Effector CD4-positive, alpha-beta T cell (primary cell): ENCODE measurements around the gene CCDC188.

Experiments used
- DNase-seq: peaks from one replicate; pipeline ENCODE4 v3.0.0-alpha.2; 2020

The CCDC188 gene

DNA sequence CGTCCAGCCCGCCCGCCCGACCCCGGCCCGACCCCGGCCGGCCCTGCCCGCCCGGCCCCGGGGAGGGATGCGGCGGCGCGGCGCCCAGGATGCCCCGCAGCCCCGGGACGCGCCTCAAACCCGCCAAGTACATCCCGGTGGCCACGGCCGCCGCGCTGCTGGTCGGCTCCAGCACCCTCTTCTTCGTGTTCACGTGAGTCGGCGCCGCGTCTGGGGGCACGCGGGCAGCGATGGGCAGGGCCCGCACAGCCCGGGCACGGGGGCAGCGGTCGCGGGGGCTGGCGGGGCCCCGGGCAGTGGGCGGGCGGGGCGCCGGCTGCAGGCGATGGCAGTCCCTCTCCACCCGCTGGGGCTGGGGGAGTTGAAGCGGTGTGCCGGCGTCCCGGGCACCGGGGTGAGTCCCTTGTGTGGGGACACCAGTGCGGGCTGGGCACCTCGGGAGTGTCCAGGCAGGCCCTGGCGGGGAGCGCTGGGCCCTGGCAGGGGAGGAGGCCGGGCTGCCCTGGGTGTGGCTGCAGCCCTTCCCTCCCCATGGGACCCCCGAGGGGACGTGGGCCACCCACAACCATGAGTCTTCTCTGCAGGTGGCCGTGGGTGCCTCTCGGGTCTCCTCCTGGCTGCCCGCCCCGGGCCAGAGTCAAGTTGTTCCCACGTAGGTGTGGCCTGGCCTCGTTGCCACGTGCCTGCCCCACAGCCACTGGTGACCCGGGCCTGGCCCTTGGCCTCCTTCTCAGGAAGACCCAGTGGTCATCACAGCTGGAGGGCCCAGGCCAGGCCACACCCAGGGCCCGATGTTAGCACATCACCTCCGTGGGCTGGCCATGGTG is 18.8 kb downstream of the CCDC188 start:
- DNase-seq, result no peak

DNA sequence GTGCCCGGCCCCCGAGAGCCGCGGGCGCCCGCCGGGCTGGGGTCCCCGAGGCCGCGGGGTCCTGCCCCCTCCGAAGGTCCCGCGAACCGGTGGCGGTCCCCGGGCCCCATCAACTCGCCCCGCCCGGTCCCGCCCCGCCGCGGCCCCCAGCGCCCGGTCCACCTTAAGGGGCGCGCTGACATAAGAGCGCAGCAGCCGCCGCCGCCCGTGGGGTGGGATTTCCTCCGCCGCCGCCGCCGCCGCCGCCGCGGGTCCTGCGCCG is 19.3 kb downstream of the CCDC188 start, which contains the start of gene ZDHHC8:
ZDHHC8 (plus strand) TSS at position 208 of the 262 bp plus-strand sequence. CDS start 144 bp downstream, outside the sequence.
- DNase-seq, result peak; percentile 27

DNA sequence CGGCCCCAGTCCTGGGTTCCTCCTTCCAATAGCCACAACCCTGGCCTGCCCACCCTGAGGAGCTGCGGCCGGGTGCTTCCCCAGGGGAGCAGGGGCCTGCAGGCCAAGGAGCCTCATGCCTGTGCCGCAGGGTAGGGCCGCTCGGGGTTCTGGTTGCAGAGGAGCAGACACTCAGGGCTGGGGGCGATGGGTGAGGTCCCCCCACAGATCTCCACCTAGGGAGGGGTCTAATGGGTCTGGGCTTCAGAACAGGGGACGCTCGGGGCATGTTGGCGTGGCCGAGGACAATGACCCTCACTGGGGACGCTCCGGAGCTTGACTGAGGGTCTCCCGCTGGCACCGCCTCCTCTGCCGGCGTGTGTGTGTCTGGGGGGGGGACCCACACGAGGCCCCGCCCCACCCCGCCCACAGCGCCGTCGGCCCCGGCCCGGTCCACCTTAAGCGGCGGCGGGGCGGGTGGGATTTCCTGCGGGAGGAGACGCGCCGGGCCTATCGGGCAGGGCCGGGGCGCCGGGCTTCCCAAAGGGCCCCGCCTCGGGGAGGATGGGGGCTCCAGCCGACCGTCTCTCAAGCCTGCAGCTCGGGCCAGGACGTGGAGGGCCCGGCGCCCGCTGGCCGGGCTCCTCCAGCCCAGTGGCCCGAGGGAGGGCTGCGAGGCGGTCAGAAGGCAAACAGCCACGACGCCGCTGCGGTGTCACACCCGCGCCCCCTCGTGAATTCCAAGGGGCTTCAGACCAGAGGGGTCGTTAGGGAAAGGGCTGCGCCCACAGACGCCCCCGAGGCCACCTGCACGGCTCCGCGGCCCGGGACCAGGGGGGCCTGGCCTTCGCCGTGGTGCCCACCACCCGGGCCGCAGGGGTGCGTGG is 19.9 kb downstream of the CCDC188 start:
- DNase-seq, result peak; percentile 78

DNA sequence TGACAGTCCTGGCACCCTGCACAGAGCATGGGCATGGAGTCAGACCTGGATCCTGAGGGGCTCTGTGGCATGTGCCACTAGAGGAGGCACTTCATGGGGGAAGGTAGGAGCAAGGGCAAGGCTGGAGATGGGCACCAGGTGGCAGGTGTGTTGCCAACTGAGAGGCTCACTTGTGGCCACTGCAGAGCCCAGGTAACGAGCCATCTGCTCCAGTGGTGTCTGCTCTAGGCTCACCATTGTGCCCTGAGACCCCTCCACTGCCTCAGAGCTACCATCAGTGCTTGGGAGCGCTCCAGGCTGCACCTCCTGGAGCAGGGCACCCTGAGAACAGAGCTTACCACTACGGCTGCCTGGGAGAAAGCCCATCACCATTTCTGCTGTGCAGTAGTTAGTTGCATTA is 20.5 kb downstream of the CCDC188 start:
- DNase-seq, result no peak

DNA sequence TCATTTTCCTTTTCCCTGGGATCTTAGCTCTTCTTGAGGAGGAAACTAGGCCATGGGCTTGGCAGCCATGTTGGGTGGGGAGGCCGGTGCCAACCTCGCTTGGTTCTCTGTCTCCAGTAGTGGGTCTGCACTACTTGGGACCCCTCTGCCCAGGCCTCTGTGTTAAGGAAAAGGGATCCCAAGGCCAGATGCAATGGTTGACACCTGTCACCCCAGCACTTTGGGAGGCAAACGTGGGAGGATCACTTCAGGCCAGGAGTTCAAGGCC is 21.2 kb downstream of the CCDC188 start:
- no peak for DNase-seq

DNA sequence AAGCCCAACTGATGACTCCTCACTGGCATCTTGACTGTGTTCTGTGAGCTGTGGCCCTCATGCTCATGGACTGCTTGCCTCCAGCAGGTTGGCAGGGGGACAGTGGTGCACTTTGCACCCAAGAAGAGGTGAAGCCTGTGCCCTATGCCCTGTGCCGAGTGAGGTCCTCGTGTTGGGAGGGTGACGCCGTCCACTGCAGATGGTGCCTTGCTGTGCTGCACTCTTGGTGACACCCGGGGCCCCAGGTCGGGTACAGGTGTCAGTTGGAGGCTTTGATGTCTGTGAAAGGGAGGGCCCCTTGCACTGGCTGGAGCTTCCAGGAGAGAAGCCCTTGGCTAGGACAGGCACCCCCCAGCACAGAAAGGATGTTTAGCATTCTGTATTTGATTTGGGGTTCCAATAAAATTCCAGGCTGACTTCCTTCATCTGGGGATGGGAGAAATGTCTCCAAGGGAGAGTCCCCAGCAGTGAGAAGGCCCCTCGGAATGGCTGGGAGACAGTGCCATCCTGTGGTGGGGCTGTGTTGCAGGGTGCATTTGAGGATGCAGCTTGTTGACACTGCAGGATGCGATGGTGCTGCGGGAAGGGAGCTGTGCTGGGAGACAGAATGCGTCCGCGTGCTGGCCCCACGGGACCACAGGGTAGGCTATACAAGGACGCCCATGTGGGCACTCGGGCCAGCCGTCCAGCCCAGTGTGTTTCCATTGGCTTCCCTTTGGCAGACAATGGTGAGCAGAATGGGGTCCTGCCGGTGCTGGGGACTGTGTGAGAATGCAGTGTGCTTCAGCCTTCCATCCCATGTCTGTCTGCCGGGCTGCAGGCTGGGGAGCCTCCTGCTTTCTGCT is 21.7 kb downstream of the CCDC188 start:
- DNase-seq, result peak; percentile 45

DNA sequence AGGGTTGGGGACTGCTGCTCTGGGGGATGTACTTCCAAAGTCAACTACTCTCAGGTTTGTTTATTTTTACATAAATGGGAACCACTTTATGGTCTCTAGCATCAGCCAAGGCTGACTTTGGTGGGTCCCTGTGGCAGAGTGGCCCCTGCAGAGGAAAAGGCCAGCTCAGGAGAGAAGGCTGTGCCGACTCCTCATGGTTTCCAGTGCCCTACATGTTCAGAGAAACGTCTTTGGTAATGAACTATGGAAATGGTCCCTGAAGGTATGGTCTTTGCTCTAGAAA is 22.3 kb downstream of the CCDC188 start:
- no peak for DNase-seq

DNA sequence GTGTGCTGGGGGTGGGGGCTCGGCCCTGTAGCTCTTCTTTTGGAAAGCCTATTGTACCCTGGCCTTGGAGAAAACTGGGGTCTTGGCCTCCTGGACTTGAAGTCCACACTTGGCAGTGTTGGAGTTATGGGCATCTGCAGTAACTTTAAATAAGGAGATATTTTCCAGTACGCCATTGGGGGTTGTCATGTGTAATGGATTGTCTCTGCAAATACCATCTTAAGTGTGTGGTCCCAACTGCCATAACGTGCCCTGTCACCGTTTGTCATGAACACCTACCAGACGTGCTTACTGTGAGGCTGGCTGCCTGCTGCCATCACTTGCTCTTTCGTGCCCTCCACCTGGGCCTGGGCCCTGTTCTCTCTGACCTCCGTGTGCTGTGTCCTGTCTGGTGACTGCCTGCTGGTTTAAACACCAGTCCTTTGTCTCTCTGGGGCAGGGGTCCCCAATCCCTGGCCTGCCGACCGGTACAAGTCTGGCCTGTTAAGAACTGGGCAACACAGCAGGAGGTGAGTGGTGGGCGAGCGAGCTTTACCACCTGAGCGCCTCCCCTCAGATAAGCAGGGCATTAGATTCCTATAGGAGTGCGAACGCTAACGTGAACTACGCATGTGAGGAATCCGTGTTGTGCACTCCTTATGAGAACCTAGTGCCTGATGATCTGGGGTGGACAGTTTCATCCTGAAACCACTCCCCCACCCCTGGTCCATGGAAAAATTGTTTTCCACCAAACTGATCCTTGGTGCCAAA is 22.8 kb downstream of the CCDC188 start:
- no peak for DNase-seq

DNA sequence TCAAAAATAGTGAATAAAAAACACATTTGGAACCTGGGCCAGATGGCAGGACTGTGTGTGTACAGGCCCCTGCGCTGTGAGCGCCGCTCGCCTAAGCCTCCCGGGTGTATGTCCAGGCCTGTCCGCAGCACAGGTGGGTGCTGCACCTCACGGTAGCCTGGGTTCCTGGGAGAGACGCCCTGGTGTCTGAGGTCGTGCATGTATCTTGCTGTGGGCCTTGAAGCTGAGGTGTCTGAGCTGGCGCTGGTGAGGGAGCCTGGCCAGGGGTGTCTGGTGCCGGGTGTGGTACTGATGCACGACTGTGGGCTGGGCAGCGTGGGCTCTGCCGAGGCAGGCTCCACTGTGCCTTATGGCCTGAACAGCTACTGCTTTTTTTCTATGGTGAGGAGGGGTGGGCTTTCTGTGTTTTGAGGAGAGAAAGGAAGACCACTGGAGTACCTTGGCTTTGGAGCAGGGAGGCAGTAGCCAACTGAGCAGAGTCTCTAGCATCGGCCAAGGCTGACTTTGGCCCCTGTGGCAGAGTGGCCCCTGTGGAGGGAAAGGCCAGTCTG is 23.5 kb downstream of the CCDC188 start:
- DNase-seq, result no peak

DNA sequence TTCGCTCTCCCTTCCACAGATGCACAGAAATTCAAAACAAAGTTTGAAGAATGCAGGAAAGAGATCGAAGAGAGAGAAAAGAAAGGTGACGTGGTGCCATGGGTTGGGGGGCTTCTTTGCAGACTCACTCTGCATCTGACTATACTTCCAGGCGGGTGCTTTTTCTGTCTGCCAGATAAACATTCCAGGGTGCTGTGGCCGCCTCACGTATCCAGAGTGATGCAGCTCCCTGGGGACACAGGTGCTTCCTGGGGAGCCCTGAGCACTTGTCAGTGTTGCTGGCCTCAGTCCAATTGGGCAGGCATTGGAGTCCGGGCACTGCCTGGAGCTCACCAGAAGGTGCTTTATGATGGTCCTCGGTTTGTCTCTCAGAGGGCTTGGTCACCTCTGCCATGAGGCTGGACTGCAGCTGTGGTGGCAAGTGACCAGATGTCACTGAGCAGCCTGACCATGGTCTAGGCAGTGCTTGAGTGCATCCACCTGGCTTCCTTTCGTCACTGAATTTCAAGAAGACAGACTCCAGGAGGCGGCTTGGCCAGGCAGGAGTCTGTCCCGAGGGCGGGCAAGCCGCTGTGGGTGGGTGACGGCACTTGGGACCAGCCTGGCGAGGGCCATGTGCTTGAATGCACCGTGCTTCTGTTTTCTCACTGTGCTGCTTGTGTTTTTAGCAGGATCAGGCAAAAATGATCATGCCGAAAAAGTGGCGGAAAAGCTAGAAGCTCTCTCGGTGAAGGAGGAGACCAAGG is 24.4 kb downstream of the CCDC188 start:
- no peak for DNase-seq

DNA sequence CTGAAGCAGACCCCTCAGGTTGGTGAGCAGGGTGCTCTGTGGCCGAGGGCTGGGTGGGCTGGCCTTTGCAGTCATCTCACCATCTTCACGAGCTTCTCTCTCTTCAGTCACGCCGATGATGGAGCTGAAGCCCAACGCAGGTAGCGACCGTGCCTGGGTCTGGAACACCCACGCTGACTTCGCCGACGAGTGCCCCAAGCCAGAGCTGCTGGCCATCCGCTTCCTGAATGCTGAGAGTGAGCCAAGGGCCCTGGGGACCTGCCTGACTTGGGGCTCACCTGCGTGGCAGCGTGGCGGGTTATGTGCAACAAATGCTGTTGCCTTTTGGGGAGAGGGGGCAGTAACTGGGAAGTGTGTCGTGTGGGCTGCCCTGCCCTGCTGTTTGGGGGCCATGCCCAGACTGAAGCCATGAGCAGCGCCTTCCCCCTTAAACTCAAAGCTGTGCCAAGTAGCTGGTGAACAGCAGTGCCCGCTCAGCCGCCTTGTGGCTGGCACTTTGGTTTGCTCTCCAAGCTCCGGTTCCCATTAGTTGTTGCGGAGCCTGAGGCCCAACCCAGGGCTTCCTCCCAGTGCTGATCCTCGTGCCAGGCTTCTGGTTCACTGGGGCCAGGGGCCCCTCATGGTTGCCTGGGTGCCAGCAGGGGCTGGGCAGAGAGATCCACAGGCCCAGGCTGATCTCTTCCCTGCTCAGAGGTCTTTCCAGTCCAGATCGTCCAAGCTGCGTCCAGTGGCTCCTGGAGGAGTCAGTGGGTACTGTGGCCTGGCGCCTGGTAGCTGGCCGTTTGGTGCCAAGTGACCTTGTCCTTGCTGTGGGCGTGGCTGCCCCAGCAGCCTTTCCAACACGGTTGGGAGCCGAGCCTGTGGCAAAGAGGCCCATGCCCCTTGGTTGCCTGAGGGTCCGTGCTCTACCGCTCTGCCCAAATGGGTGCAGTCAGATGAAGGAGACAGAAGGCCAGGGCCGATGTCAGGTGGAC is 25.4 kb downstream of the CCDC188 start:
- no peak for DNase-seq

DNA sequence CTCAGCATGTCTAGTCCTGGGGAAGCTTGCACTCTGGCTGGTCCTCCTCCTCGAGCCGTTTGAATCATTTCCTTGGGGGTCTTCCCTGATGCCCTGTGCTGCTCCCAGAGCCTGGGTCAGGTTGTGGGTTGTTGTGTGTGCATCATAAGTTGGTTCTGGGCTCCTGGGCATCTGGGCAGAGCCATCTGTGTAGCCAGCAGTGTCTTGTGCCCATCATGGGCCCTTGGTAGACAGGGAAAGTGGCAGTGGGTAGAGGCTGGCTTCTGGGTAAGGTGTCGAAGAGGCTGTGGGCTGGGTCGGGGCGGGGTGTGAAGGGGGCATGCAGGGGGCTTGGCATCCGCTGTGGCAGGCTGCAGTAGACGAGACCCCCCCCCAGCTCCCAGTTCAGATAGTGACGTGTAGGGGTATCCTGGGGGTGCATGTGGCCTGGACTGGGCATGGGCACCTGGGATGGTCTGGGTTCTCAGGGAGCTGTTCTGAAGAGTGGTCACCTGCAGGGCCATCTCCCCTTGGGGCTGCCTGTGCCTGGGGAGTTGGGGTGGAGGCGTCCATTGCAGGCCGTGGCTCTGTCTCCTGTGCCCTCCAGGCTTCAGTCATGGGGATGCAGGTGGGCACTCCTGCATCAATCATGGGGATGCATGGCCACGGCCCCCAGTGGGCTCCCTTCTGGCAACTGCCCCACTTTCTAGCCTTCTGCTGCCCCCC is 26.6 kb downstream of the CCDC188 start:
- no peak for DNase-seq

DNA sequence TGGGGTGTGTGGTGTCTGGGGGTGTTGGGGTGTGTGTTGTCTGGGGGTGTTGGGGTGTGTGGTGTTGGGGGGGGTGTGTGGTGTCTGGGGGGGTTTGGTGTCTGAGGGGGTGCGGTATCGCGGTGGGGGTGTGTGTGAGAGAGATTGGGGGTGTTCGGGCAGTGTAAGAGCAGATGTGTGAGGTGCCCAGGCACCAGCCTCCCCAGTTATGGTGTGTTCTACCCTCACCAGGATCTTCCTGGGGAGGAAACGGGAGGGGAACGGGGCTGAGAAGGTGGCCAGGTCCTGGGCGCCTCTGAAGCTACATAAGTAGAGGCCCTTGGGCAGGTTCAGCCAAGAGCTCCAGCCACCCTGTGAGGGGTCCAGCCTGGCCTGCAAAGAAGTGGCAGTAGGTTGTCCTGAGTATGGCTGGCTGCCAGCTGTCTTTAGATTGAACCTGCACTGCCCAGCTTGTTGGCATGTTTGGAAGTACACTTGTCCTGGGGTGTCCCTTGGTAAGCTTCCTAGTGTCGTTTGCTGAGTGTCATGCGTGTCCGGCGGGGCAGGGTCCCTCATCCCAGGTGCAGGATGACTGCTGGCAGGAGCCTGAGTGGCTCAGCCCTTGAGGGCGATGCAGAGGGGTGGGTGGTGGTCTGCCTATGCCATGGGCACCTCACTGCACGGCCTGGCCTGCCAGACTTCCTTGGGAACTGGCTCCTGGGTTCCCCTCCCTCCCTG is 27.3 kb downstream of the CCDC188 start:
- no peak for DNase-seq

DNA sequence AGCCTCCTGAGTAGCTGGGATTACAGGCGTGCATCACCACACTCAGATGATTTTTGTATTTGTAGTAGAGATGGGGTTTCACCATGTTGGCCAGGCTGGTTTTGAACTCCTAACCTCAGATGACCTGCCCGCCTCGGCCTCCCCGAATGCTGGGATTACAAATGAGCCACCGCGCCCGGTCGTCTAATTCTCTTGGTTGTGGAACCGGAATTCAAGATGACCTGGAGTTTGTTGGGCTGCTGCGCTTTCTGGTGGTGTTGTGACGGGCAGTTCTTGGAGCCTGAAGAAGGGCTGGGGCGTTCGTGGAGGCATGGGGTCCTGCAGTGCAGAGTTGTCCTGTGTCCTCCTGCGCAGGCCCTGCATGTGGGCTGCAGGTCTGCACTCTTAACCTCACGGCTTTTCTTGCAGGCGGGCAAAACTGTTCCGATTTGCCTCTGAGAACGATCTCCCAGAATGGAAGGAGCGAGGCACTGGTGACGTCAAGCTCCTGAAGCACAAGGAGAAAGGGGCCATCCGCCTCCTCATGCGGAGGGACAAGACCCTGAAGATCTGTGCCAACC is 28.9 kb downstream of the CCDC188 start:
- no peak for DNase-seq

DNA sequence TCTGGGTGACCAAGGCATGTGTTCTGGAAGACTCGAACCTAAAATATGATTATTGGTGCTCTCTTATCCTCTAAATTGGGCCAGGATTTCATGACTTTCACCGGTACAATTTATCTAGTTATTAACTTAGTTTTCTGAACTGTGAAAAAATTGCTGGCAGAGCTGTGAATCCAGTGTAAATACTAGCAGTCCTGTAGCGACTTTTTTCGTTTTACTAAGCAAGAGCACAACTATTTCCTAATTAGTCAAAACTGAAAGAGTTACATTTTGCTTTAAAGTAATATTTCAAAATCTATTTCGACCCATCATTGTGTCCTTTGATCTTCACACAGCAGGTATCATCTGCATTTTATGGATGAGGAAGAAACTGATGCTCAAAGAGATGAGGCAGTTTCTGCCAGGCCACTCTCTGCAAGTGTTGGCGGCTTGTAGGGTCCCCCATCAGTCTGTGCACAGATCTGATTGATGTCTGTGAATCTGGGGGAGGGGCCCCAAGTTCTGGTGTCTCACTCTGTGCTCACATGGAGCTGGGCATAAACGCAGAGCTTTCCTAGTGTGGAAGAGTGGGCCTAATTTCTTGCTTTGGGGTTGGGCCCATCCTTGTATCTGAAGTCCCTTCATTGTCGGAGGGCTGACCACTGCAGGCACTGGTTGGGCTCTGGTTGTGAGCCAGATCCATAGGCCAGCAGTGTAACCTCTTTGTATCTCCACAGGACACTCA is 32.4 kb downstream of the CCDC188 start:
- no peak for DNase-seq

DNA sequence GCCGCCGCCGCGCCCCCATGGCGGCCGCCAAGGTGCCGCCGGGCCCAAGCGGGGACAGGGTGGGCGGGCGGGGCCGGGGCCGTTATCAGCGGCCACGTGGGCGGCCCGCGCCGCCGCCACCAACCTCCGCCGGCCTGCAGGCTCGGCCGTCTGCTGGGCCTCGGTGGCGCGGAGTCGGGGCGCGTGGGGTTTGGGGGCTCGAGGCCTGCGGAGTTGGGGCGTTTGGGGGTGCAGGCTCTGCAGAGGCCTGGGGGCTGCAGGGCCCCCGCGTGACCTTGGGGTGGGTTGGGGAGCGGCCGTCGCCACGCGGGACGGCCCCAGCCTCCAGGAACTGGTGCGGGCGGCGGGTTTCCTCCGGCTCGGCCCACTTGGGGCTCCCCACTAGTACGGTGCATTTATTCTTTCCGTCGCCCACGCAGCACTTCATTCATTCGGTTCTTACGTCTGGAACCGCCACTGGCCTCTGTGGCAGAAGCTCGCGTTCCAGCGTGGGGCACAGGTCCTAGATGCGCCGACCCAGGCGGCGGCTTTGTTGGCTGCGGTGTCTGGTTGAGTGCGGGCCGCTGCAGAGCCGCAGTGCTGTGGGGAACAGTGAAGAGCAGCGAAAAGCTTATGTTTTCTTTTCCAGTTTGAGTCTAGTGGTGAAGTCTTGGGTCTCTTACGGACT is 33.1 kb downstream of the CCDC188 start:
- DNase-seq, result no peak

DNA sequence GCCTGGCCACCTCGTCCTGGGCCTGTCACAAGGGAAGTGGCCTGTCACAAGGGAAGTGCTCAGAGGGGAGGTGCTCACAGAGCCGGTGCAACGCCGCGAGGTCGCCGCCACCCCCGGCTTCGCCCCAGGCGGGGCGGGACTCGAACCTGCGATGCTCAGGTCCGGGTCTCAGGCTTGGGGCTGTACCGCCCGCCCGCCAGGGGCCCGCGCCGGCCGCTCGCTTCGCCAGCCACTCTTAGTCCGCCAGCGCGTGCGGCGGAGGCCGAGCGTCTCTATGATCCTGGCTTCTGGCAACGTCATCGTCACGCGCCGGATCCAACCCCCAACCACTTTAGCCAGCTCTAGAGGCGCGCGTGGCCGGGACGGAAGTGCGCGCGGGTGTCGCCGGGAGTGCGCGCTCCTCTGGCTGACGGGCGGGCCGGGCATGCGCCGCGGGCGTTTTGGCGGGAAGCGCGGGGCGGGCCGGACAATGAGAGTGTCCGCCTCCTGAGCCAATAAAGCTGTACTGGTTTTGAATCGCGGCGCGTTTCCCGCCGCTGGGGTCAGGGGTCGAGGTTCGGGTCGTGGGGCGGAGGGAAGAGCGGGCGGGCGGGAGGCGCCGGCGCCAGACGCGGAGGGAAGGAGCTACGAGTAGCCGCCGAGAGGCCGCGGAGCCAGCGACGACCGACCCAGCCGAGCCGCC is 33.8 kb downstream of the CCDC188 start, which contains the start of gene TRMT2A:
TRMT2A (minus strand) TSS at position 276 of the 682 bp plus-strand sequence. CDS start 320 bp downstream, outside the sequence.
- DNase-seq, result peak; percentile 96
